Upper lobe of left lung (tissue), 6 donors: Measurements from ENCODE around the gene GFI1B. TPM values are rescaled to one million over a fixed set of nuclear protein-coding genes. Genes with fewer than 3 reads are reported as not detected.
A peak's percentile ranks its signal among the peaks of the same experiment; 100 is the strongest.

ENCODE experiments used
- ATAC-seq, 2 donors: fragments of 200-7000 bp; cut with Tn5 transposase; one replicate each; pipeline ENCODE4 v1.9.1; 2022; ENCODE audit warnings: mild to moderate bottlenecking in 2 of 2, moderate library complexity in 2 of 2; ENCODE audit not compliant: low FRiP score in 2 of 2
- DNase-seq, 2 donors: peaks; one replicate each; pipeline ENCODE4 v3.0.0-alpha.2; 2019 to 2020
- H3K27ac ChIP-seq, 4 donors: fragments of 200-600 bp; sonication (generic); one replicate each; pipeline ENCODE4 v1.5.1; 2016 to 2019
- H3K27me3 ChIP-seq, 4 donors: fragments of 200-600 bp; sonication (generic); one replicate each; pipeline ENCODE4 v1.5.1; 2017 to 2019
- H3K36me3 ChIP-seq, 4 donors: fragments of 200-600 bp; sonication (generic); one replicate each; pipeline ENCODE4 v1.5.1; 2016 to 2019
- H3K4me1 ChIP-seq, 4 donors: fragments of 200-600 bp; sonication (generic); one replicate each; pipeline ENCODE4 v1.5.1; 2018 to 2019
- H3K4me3 ChIP-seq, 4 donors: fragments of 200-600 bp; sonication (generic); one replicate each; pipeline ENCODE4 v1.5.1; 2017 to 2019; ENCODE audit warnings: mild to moderate bottlenecking in 2 of 4, moderate library complexity in 1 of 4
- H3K9me3 ChIP-seq, 4 donors: fragments of 200-600 bp; sonication (generic); one replicate each; pipeline ENCODE4 v1.5.1; 2018 to 2019
- EP300 ChIP-seq, 4 donors: sonication (generic); formaldehyde crosslinking; IDR thresholded peaks; one replicate each; pipeline ENCODE4 v1.5.1; 2017; ENCODE audit warnings: antibody characterized with exemption in 4 of 4, control low read depth in 2 of 4
- POLR2A ChIP-seq, 4 donors: fragments of 450-650 bp; IDR thresholded peaks; one replicate each; pipeline ENCODE4 v1.5.1; 2016 to 2017; ENCODE audit warnings: antibody characterized with exemption in 4 of 4, mild to moderate bottlenecking in 2 of 4
- POLR2AphosphoS5 ChIP-seq, 2 donors: sonication (generic); formaldehyde crosslinking; IDR thresholded peaks; one replicate each; pipeline ENCODE4 v1.5.1; 2017; ENCODE audit warnings: antibody characterized with exemption in 2 of 2
- WGBS, 2 donors: methylation state at CpG; one replicate each; pipeline ENCODE4 v1.1.5; 2017 to 2018; 5-methylcytosine and 5-hydroxymethylcytosine counted together
- total RNA-seq, 6 donors: library from RNA; depleted of rRNA in 4 of 6; stranded (reverse); fragments of >200 nt in 4 of 6; gene quantifications; one replicate each; pipeline versions ENCODE4 v1.1.0 to v1.2.1, GENCODE V29; 2016 to 2021
- TF ChIP-seq, protein P1 (sequence below), 6 experiments: fragments of 450-650 bp in 4 of 6; fragments of 200-600 bp in 2 of 6; sonication (generic) in 2 of 6; IDR thresholded peaks; one replicate each; pipeline ENCODE4 v1.5.1; 2016 to 2019; ENCODE audit warnings: antibody characterized with exemption in 6 of 6
- donor health status: DM: no; HTN: no; CAD: no; lungs with moderate emphysema.
- donor health status: DM: no; HTN: yes; CAD: no; lungs with severe emphysema.

GFI1B gene
- total RNA-seq, 6 donors from 2014 or later: 0.97 to 3.5 (median 1.9) TPM

DNA sequence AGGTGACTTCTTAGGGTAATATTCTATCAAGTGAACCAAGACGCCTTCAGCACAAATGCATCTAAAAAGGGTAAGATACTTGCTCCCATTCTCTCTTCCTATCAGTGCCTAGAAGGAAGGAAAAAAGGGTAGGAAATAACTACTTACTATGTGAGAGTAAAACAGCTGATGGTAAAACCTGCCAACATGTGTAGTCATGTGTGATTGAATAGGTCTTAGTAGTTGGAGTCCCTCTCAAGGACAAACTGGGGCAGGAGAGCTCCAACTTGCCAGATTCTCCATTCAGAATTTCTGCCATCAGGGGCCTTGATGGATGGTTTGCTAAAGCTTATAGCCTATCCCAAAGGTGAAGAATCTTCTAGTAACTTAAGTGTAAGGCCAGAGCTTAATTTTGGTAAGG, 39.3 kb upstream of the GFI1B start:
- WGBS, 2 donors: 95 to 97% methylated on average over 1 of the region's 1 CpG
- Histone ChIP-seq H3K27ac (no peak overlapping the region), H3K36me3 (peaks cover 0 to 6% (median 0%) of the 10 kb centered on the region in 4 donors), H3K4me3 (no peak overlapping the region), H3K27me3 (no peaks in the 10 kb centered on the region), H3K9me3 (no peaks in the 10 kb centered on the region), H3K4me1 (peaks cover 15 to 24% (median 21%) of the 10 kb centered on the region in 4 donors)
- TF ChIP-seq, protein P1, sequence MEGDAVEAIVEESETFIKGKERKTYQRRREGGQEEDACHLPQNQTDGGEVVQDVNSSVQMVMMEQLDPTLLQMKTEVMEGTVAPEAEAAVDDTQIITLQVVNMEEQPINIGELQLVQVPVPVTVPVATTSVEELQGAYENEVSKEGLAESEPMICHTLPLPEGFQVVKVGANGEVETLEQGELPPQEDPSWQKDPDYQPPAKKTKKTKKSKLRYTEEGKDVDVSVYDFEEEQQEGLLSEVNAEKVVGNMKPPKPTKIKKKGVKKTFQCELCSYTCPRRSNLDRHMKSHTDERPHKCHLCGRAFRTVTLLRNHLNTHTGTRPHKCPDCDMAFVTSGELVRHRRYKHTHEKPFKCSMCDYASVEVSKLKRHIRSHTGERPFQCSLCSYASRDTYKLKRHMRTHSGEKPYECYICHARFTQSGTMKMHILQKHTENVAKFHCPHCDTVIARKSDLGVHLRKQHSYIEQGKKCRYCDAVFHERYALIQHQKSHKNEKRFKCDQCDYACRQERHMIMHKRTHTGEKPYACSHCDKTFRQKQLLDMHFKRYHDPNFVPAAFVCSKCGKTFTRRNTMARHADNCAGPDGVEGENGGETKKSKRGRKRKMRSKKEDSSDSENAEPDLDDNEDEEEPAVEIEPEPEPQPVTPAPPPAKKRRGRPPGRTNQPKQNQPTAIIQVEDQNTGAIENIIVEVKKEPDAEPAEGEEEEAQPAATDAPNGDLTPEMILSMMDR (IDR thresholded peaks at IDR 0.05): no peak
- TF ChIP-seq POLR2AphosphoS5 (IDR thresholded peaks at IDR 0.05): no peak
- TF ChIP-seq POLR2A (IDR thresholded peaks at IDR 0.05): no peak
- no peak for TF ChIP-seq EP300 (IDR thresholded peaks at IDR 0.05)
- no peak for ATAC-seq
- no peak for DNase-seq

GRCh38 chr9:132942541-132943182, 35.8 kb upstream of the GFI1B start:
- DNase-seq (no peak), ATAC-seq (no peak)
- WGBS, 2 donors: 28 to 40% methylated on average over 5 of the region's 5 CpGs
- Histone ChIP-seq H3K9me3 (no peaks in the 10 kb centered on the region), H3K4me3 (peak overlapping the region in 1 of 4 donors; percentile 96), H3K36me3 (no peaks in the 10 kb centered on the region), H3K4me1 (peaks cover 20 to 30% (median 24%) of the 10 kb centered on the region in 4 donors), H3K27me3 (no peaks in the 10 kb centered on the region), H3K27ac (no peak overlapping the region)
- TF ChIP-seq POLR2A (IDR thresholded peaks at IDR 0.05) (no peak), POLR2AphosphoS5 (IDR thresholded peaks at IDR 0.05) (no peak), EP300 (IDR thresholded peaks at IDR 0.05) (no peak)
- TF ChIP-seq, protein P1 (IDR thresholded peaks at IDR 0.05): no peak

- no peak for DNase-seq
- H3K4me3 ChIP-seq: peak overlapping the region; percentile 96 to 100 (median 99)
- TF ChIP-seq POLR2A (IDR thresholded peaks at IDR 0.05) (no peak), POLR2AphosphoS5 (IDR thresholded peaks at IDR 0.05) (no peak), EP300 (IDR thresholded peaks at IDR 0.05) (no peak)
- TF ChIP-seq, protein P1 (IDR thresholded peaks at IDR 0.05): no peak
Observed at GRCh38 chr9:132943651-132944293, 34.7 kb upstream of the GFI1B start.

DNA sequence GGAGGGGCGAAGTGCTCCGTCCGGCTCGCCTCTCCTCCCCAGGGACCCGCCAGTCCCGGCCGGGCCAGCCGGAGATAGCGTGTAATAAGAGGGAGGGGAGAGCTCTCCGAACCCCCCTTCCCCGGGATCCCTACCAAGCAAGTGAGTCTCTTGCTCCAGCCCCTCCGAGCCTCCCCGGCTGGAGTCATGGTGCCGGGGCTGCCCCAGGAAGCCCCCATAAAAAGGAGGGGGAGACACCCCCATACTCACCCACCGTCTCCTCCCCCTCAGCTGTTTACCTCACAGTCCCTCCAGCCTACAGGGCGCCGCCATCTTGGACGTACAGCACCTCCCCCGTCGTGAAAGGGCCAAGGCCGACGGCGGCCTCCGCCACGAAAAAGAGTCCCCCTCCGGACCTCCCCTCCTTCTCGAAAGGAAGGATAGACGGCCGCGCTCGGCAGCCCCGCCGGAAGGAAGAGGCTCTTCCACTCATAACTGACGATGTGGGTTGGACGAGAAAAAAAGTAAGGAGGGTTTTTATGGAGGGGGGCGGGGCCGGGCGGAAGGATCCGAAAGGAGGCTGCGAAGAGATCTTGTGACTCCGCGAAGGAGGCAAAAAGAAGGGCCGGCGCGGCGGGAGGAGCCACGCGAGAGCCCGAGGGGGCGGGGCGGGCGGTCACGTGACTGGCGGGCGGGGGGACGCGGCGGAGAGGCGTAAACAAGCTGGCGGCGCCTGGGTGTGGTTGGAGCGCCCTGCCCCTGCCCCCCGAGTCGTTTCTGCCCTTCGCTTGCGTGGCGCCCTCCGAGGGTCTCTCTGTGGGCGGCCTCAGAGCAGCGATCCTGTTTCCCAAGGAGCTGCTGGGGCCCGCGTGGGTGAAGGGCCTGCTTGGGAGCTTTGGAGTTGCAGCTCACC, 34.0 kb upstream of the GFI1B start, which contains the start of gene TSC1:
TSS of gene TSC1 (minus strand) at position 323 of the 892 bp plus-strand sequence. CDS start 15,744 bp downstream, outside the sequence.
- peak; percentile 95 to 97 for ATAC-seq
- TF ChIP-seq EP300 (IDR thresholded peaks at IDR 0.05) (no peak), POLR2AphosphoS5 (IDR thresholded peaks at IDR 0.05) (peak; percentile 52 to 57), POLR2A (IDR thresholded peaks at IDR 0.05) (peak in 3 of 4 donors; percentile 37 to 83 (median 44))
- TF ChIP-seq, protein P1 (IDR thresholded peaks at IDR 0.05): peak in 3 of 6 experiments; percentile 11 to 30 (median 19)
- peak within 1 kb of the TSS; percentile 94 to 98 (median 97) for H3K27ac ChIP-seq
- H3K4me3 ChIP-seq: peak within 1 kb of the TSS; percentile 96 to 100 (median 99)
- DNase-seq: peak; percentile 95 to 100
- H3K4me1 ChIP-seq: peaks cover 20 to 30% (median 24%) of the 10 kb centered on the region in 4 donors
- WGBS, 2 donors: 0 to 1% methylated on average over 20 to 30 of the region's 72 CpGs
- H3K9me3 ChIP-seq: no peaks in the 10 kb centered on the region
- H3K27me3 ChIP-seq: no peaks in the 10 kb centered on the region
- no peaks in the 10 kb centered on the region for H3K36me3 ChIP-seq

More at GRCh38 chr9:132943651-132944293, 34.7 kb upstream of the GFI1B start:
- WGBS, 2 donors: 1 to 2% methylated on average over 17 to 22 of the region's 25 CpGs
- ATAC-seq: peak in 1 of 2 donors; percentile 1
- H3K9me3 ChIP-seq: no peaks in the 10 kb centered on the region
- H3K27me3 ChIP-seq: no peaks in the 10 kb centered on the region
- peaks cover 20 to 30% (median 24%) of the 10 kb centered on the region in 4 donors for H3K4me1 ChIP-seq
- no peaks in the 10 kb centered on the region for H3K36me3 ChIP-seq
- H3K27ac ChIP-seq: peak overlapping the region; percentile 94 to 98 (median 97)
